Non-pigmented ciliary epithelial cell (primary cell): ENCODE results near the gene SPTBN1.
"Not testable (repeated sequence)": the region's sequence is repeated elsewhere in the genome, so short reads cannot be mapped to it uniquely, and the experiment has no call there.

Experiments
- DNase-seq: peaks from one replicate; pipeline ENCODE4 v3.0.0-alpha.2; 2010; ENCODE audit warnings: low read depth

The SPTBN1 gene

DNA sequence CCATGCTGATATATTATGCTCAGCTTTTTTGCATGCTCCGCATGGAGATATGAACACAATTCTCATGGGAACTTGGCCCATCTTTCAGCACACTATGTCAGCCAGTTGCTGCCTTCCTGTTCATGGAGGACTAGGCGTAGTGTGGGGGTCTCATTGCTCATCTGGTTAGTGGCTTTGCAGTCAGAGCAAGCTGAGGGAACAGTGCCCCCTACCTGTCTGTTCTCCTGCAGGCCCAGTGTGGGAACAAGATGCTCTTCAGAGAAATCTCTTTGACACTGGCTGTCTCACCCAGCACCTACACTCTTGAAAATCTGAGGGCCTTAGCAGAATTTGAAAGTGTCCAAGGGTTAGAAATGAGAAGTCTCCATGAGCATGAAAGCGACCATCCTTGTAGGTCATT lies 47.1 kb downstream of the SPTBN1 start:
- no peak for DNase-seq

DNA sequence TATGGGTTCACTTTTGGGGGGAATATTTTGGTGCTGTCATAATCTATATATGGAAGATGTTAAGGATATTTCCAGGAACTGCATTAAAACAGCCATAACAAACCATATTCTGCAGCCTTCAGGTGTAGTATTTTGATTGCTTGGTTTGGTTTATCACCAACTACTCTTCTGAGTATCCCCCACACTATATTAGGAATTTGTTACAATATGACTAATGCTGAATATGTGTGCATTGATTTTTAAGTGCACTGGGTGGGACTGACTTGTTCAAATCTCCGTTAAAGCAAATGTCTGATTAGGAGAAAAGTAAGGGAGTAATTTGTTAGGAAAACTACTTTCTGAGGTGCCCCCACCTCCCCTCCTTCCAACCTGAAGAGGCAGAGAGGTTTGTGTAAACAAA lies 47.7 kb downstream of the SPTBN1 start:
- DNase-seq: no peak

DNA sequence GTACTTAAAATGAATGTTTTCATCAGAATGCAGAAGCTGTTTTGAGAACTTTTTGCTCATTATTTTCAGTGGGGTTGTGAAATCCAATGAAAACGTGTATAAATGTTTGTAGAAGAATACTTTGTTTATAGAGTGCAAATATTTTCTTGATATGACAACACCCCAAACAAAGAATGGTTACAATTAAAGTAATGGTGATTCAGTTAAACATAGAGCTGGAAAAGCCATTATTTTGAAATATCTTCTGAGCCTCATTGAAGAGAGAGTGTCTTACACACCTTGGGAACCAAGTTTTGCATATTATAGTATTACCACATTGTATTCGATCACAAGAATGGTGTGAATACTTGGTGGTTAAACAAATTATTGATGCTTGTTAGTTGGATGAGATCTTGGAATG lies 48.7 kb downstream of the SPTBN1 start:
- no peak for DNase-seq

DNA sequence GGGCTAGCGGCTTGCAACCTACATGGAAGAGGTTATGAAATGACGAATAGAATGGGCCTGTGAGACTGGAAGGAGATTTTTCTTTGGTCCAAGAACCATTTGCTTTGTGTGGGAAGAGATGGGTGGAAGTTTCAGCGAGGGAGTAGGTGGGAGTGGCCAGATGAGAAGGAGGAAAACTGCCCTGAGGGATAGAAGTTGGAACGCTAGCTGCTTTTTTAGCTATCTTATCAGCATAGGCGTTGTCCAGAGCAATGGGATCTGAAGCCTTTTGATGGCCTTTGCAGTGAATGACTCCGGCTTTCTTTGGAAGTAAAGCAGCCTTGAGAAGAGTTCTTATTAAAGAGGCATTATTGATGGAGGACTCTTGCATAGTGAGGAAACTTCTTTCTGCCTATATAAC lies 52.4 kb downstream of the SPTBN1 start:
- no peak for DNase-seq

DNA sequence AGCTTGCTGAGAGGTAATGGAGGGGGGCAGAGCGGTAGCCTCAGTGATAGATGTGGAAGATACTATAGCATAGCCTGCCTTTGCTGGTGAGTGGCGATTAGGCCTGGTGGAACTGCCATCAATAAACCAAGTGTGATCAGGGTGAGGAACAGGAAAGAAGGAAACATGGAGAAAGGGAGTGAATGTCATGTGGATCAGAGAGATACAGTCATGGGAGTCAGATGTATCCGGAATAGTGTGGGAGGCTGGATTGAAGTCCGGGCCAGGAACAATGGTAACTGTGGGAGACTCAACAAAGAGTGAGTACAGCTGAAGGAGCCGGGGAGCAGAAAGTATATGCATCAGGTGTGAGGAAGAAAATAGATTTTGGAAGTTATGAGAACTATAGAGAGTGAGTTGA lies 52.9 kb downstream of the SPTBN1 start:
- DNase-seq: not testable (repeated sequence)

DNA sequence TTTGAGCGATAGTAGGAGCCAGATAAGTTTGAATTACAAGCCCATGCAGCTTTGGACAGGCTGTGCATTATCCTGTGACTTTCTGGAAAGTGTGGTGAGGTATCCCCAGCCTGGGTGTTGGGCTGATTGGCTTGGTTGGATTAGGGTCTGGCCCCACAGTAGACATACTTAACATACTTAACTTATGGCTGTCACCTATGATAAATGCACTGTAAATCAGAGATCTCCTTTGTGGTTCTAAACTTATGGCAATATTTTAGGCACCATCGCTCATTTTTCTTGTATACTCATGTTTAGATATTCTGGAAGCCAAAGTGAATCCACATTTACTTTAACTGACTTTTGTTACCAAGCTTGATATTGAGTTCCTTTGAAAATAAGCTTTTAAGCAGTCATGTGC lies 54.8 kb downstream of the SPTBN1 start:
- DNase-seq: no peak

DNA sequence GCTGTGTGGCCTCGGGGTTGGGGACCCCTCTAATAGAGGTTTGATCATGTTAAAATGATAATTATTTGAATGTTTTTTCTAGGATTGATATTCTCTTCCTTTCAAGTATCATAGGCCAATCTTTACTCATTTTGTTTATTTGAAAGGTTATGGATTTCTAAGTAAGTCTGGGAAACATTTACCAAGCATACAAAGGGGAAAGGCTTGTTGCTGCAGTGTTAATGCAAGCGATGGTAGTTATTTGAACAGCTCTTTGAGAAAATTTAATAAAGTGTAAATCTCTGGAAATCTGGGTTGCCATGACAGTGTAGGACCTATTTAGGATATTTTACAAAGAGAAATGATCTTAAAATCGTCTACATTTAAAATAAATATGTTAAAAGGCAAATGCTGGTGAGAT lies 56.1 kb downstream of the SPTBN1 start:
- no peak for DNase-seq

DNA sequence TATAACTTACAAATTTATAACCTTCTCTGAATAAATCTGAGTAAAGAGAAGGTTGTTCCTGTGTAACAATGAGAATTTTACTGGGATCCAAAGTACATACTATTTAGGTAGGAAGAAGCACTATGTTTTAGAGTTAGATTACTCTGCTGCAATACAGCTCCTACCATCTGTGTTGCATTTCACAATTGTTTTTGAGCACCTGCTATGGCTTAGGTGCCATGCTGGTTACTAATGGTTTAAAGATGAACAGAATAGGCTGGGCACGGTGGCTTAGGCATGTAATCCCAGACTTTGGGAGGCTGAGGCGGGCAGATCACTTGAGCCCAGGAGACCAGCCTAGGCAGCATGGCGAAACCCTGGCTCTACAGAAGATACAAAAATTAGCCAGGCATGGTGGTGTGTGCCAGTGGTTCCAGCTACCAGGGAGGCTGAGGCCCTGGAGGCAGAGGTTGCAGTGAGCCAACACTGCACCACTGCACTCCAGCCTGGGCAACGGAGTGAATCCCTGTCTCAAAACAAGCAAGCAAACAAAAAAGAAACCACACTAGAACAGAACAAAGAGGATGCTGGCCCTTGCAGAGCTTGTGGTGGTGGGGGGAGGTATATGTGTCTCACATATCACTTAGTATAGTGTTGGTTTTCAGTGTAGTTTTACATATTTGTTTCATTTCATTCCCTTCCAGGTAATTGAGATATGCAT lies 56.7 kb downstream of the SPTBN1 start:
- DNase-seq: no peak

DNA sequence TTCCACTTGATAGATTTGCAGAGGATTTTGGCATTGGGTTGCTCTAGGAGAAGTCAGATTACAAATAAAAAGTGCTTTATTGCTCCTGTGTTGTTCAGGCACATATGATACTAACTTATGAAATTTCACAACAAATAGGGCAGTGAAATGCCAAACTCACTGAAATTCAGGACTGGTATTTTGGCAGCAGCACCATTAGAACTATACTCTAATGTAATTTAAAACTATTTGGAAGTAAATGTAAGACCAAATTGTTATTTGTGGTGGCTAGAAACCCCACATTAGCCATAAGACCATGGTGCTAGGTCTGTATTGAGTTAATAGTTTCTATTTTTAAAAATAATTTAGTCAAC lies 57.2 kb downstream of the SPTBN1 start:
- DNase-seq: no peak

DNA sequence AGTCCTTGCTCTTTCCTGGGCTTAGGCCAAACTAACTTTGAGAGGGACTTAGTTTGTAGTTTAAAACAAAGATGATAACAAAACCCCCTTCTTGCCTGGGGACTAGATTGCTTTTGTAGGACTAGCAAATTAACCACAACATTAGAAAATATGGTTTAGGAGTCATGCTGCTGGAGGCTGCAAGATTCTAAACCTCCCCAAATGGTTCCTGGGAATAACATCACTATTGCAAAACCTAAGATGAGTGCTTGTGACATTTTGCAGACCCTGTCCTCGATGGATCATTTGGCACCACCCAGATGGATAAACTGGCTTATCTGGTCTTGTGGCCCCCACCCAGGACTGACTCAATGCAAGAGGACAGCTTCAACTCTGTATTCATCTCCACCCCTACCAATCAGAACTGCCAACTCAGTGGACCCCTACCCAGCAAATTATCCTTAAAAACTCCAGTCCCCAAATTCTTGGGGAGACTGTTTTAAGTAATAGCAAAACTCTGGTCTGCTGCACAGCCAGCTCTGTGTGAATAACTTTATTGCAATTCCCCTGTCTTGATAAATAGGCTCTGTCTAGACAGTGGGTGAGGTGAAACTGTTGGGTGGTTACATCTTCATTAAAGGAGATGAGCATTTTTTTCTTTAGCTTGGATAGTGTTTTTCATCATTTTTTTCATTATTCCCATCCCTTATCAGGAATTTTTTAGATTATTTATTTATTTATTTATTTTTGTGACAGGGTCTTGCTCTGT lies 58.9 kb downstream of the SPTBN1 start:
- no peak for DNase-seq

DNA sequence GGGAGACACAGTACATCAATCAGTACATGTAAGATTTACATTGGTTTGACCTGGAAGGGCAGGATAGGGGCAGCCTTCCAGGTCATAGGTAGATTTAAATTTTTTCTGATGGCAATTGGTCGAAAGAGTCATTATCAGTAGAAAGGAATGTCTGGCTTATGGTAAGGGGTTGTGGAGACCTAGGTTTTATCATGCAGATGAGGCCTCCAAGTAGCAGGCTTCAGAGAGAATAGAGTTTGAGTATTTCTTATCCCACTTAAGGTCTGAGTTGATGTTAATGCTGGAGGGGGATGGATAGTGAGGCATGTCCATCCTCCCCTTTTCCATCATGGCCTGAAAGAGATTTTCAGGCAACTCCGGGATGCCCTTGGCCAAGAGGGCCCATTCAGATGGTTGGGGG lies 60.7 kb downstream of the SPTBN1 start:
- no peak for DNase-seq

DNA sequence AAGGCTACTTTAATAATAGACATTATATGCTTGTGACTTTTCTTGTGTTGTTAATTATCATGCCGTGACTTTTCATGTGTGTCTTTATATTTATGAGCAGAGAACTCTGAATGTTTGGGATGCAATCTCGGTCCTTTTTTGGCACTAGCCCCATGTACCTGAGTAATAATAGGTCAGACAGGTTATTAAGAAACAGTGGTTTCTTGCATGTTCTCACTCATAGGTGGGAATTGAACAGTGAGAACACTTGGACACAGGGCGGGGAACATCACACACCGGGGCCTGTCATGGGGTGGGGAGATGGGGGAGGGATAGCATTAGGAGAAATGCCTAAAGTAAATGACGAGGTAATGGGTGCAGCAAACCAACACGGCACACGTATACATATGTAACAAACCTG lies 61.9 kb downstream of the SPTBN1 start:
- not testable (repeated sequence) for DNase-seq

DNA sequence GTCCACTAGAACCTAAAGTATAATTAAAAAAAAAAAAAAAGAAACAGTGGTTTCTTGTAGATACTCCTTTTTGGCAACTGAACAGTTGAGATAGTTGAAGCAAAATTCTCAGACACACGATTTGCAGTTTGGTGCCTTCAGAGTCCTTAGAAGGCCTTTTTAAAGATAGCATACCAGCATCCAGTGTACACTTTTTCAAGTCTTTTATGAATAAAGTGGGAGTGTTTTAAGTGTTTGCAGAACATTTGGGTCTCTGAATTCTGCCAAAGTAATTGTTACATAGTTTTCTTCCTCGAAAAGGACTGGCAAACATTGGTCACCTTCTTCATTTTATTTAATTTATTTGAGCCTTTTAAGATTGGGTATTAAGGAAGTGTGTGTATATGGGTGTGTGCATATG lies 62.3 kb downstream of the SPTBN1 start:
- DNase-seq: no peak

DNA sequence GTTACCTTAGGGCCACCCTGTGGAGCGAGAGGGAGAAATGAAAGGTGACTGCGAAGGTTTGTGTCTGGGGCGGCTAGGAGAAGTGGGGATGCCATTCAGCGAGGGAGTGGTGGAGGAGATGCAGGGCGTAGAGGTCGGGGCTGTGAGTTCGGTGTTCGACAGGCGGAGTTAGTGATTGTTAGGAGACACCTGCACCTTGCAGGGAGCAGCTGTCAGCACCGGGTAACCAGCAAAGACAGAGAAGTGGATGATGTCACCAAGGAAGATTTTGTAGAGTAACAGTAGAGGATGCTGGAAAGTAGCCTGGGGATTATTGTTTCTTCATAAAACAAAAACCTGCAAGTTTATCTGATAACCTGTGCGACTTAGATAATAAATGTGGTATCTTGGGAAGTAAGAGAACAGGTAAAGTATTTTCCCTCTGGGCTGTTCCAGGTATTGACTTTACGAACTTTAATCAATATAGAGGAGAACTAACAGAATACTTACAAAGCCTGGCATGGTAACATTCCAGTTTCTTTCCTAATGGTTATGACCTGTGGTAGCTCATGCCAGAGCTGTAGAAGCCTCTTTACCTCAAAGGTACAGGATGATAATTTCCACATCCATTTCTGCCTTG lies 63.8 kb downstream of the SPTBN1 start:
- no peak for DNase-seq

DNA sequence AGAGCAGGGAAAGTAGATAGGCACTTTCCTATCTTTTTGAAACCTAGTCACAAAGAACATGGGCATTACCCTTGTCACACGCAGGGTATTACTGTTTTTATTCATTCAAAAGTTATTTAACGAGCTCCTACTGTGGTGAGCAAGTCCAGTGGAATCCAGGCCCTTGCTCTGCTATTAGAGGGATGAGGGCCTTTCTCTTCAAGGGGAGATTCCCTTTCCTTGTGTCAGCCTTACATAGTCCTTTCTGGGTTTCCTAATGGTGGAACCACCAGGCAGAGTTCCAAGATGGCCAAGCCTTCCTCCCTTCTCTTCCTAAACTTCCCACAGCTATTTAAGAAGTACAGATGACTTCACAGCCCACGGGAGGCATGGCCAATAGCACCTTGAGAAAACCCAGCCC lies 64.6 kb downstream of the SPTBN1 start:
- DNase-seq: peak; percentile 82

DNA sequence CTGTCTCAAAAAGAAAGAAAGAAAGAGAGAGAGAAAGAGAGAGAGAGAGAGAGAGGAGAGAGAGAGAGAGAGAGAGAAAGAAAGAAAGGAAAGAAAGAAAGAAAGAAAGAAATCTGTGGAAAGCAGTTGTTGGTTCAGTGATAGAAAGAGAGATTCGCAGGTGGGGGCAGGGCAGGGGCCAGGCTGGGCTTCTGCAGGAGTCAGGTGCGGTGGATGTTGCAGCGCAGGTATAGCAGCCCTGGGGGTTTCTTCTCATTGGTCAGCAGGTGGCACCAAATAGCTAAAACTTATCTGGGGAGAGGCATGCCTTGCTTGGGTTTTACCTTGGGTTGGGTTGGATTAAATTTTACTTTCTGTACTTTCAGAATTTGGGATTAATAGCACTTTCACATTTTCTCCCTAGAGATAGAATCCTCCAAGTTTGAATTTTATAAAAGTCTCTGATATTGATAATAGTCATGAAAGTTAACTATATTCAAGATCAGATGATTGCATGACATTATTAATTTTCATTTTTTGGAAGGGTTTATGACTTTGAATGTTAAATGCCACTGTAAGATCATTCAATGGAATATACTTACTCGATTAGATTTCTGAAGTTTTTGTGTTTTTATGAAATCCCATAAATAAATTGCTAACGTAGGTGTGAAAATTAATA lies 66.6 kb downstream of the SPTBN1 start:
- DNase-seq: no peak

DNA sequence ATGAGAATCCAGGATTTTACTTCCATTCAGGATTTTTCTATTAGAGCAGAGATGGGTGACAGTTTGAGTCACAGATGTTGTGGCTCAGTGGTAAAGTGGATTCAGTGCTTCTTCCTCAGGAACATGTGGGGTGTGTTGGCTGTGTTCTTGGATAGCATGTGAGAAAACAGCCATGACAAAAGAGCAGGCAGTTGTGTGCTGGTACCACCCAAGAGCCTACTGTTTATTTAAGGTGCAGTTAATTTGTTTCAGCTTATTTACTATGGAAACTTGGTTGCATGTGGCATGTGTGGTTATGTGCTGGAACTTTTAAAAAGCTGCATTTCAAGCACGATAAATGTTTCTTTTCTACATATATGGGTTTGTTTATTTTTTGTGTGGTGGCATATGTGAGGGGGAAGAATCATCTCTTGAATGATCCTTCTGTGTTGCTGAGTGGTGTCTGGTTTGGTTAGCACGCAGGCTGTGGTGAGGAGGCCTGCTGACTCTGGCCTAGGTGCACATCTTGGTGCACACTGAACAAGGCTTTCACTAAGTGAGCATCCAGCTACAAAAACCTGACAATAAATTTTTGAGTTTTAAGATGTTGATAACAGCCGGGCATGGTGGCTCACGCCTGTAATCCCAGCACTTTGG lies 67.3 kb downstream of the SPTBN1 start:
- DNase-seq: no peak

DNA sequence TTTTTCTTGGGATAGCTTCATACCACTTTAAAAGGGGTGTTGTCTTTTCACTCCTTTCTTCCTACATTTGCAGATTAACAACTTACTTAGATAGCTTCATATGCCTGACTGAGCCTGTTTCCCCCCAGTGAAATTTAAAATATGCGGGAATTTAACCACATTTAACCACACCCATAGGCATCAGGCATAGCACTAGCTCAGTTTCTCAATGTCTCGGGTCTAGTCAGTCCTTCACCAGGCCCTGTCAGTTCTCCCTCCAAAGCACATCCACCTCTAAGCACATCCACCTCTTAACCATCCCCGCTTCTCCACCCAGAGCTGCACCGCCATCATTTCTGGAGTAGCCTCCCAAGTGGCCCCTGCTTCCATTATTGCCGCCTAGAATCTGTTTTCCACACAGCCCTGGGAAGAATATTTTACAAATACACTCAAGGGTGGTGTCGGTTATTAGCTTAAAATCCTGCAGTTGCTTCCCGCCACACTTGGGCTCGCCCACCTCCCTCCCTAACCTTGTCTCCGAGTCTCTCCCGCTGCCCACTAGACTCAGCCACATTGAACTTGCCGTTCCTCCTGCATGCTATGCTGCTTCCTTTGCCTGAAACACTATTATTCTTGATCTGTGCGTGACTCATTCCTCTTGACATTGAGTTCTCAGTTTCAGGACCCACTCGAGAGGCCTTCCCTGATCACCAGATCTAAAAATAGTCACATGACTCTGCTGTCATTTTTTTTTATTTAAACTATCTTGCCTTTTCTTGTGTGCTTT lies 68.3 kb downstream of the SPTBN1 start:
- no peak for DNase-seq

DNA sequence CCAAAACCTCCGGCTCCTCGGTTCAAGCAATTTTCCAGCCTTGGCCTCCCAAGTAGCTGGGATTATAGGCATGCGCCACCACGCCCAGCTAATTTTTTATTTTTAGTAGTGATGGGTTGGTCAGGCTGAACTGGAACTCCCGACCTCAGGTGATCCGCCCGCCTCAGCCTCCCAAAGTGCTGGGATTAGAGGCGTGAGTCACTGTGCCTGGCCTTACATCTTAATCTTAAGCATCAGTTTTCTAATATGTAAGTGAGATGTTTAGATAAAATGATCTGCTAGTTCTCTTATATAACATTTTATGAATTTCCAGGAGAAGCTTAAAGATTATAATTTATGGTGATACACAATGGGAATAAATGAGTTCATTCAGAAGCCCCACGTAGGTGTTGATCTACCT lies 69.2 kb downstream of the SPTBN1 start:
- no peak for DNase-seq

DNA sequence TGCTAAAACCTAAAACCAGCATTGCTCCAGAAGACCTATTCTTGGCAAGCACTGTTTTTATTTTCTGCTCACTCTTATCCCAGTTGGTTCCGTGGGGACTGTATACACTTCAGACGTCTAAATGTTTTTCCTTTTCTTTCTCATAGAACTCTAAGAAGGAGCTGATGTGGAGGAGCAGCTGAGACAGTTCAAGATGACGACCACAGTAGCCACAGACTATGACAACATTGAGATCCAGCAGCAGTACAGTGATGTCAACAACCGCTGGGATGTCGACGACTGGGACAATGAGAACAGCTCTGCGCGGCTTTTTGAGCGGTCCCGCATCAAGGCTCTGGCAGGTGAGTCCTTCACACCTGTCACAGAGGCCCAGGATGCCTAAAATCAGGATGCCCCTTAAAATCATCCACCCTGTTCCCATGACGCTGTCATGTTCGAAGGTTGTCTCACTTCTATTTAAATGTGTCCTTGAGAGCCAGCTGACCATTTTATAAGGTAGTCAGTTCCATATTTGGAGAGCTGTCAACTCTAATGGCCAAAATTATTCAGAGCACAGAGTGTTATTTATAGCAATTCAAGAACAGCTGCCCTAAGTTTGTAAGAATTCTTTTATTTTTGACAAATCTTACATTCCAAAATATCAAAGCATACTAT lies 70.2 kb downstream of the SPTBN1 start:
- no peak for DNase-seq

DNA sequence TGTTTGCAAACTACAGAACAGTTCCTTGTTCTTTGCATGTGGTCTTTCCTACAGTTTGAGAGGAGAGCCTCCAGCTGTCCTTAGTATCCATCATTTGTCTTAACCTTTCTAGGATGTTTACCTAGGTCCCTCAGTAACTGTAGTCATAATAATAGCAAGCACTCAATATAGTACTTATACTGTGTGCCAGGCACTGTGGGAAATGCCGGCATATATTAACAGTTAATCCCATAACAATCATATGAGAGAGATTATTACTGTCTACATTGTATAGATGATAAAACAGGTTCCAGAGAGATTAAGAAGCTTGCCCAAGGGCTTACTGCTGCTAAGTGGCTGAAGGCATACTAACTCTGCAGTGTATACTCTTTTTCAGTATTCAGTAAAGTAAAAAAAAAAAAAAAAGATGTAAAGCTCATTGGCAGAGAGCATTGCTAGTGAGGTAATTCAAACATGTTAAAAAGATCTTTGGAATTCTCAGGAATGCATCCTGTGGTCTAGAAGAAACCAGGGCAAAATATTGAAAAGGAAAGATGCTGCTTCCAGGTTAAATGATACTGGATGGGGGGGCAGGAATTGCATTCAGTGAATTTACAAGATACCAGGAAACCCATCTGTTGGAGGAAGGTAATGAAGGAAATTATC lies 72.3 kb downstream of the SPTBN1 start:
- peak; percentile 14 for DNase-seq
